Vagina (tissue), 2 donors: ENCODE results near the gene CCNY. TPM values are rescaled to one million over a fixed set of nuclear protein-coding genes. Genes with fewer than 3 reads are reported as not detected.

ENCODE experiments used
- DNase-seq, 2 donors: peaks; one replicate each; pipeline ENCODE4 v3.0.0-alpha.2; 2017; ENCODE audit errors: extremely low spot score in 2 of 2
- H3K27ac ChIP-seq: fragments of 200-600 bp; sonication (generic); one replicate; pipeline ENCODE4 v1.5.1; 2019
- H3K27me3 ChIP-seq: fragments of 200-600 bp; sonication (generic); one replicate; pipeline ENCODE4 v1.5.1; 2019
- H3K36me3 ChIP-seq, 2 donors: fragments of 200-600 bp; sonication (generic); one replicate each; pipeline ENCODE4 v1.5.1; 2017 to 2019
- H3K4me1 ChIP-seq: fragments of 200-600 bp; sonication (generic); one replicate; pipeline ENCODE4 v1.5.1; 2019
- H3K4me3 ChIP-seq, 2 donors: fragments of 200-600 bp; sonication (generic); 1 replicate in 1 of 2; 2 replicates in 1 of 2; pipeline ENCODE4 v1.5.1; 2016 to 2019
- H3K9me3 ChIP-seq: fragments of 200-600 bp; sonication (generic); one replicate; pipeline ENCODE4 v1.5.1; 2019
- POLR2A ChIP-seq, 2 donors: fragments of 450-650 bp; IDR thresholded peaks; one replicate each; pipeline ENCODE4 v1.6.1; 2017; ENCODE audit warnings: antibody characterized with exemption in 2 of 2, mild to moderate bottlenecking in 2 of 2, moderate library complexity in 2 of 2
- POLR2AphosphoS5 ChIP-seq, 2 donors: sonication (generic); formaldehyde crosslinking; IDR thresholded peaks; one replicate each; pipeline ENCODE4 v1.9.0; 2017; ENCODE audit warnings: antibody characterized with exemption in 2 of 2, mild to moderate bottlenecking in 2 of 2, low read depth in 1 of 2; ENCODE audit not compliant: insufficient read depth in 1 of 2
- intact Hi-C: fragments of 100-400 bp; cut with DNase I; formaldehyde crosslinking; loops from one replicate; pipeline ENCODE4 v1.15.1; 2023
- total RNA-seq: library from RNA; depleted of rRNA; stranded (reverse); fragments of >200 nt; gene quantifications from one replicate; pipeline ENCODE4 v1.2.3, GENCODE V29; 2016
- TF ChIP-seq, protein P1 (sequence below), 3 experiments: fragments of 450-650 bp in 2 of 3; fragments of 200-600 bp in 1 of 3; sonication (generic) in 1 of 3; IDR thresholded peaks; one replicate each; pipeline ENCODE4 v1.5.1; 2017 to 2019; ENCODE audit warnings: antibody characterized with exemption in 3 of 3, mild to moderate bottlenecking in 2 of 3, moderate library complexity in 2 of 3

Gene CCNY
- total RNA-seq, 1 donor from 2014 or later = 28.5 TPM

DNA sequence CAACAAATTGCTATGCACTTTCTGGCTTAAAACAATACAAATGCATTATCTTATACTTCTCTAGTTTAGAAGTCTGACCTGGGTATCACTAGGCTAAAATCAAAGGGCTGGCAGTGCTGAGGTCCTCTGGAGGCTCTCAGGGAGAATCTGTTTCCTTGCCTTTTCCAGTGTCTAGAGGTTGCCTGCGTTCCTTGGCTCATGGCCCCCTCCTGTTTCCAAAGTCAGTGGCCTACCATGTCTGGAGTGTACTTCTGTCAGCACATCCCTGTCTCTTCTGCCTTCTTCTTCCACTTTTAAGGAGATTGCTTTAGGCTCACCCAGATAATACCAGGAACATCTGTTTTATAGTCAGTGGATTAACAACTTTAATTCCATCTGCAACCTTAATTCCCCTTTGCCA lies 52.4 kb downstream of the CCNY start:
- Histone ChIP-seq H3K27me3 (no peaks in the 10 kb centered on the region), H3K4me3 (no peak overlapping the region), H3K36me3 (no peaks in the 10 kb centered on the region), H3K27ac (no peak overlapping the region), H3K4me1 (peaks cover 40% of the 10 kb centered on the region), H3K9me3 (peaks cover 6% of the 10 kb centered on the region)
- no peak for DNase-seq
- intact Hi-C loops = no loop called here
- TF ChIP-seq, protein P1, sequence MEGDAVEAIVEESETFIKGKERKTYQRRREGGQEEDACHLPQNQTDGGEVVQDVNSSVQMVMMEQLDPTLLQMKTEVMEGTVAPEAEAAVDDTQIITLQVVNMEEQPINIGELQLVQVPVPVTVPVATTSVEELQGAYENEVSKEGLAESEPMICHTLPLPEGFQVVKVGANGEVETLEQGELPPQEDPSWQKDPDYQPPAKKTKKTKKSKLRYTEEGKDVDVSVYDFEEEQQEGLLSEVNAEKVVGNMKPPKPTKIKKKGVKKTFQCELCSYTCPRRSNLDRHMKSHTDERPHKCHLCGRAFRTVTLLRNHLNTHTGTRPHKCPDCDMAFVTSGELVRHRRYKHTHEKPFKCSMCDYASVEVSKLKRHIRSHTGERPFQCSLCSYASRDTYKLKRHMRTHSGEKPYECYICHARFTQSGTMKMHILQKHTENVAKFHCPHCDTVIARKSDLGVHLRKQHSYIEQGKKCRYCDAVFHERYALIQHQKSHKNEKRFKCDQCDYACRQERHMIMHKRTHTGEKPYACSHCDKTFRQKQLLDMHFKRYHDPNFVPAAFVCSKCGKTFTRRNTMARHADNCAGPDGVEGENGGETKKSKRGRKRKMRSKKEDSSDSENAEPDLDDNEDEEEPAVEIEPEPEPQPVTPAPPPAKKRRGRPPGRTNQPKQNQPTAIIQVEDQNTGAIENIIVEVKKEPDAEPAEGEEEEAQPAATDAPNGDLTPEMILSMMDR (IDR thresholded peaks at IDR 0.05) = no peak
- TF ChIP-seq POLR2A (IDR thresholded peaks at IDR 0.05) (no peak), POLR2AphosphoS5 (IDR thresholded peaks at IDR 0.05; ENCODE audit: insufficient read depth in 1 of 2, low read depth in 1 of 2) (no peak)

DNA sequence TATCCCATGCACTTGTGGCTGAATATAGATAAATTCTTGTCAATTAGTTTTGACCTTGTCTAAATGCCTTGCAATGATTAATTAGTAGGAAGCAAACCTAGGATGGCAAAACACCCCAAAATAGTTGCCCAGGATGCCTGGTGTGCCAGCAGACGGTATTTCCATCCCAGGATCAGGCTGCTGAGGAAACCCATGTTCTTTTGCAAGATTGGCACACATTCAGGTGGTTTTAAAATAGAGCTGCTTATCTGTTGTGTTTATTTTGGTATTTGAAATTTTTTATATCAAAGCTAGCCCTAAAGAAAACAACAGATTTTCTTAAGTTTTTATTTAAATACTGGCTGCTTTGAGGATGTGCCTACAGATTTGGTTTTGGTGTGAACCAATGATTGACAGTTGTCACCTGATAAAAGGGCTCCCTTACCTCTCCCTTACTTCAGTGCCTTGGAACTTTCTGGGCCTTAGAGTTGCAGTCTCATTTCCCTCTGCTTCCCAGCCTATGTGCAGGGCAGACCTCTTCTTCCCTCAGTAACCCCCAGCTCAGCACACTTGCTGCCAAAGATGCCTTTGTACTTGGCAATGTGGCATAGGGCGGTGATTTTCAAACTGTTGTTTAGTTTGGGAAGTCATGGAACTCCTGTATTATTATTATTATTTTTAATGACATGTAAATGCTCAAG lies 54.0 kb downstream of the CCNY start:
- DNase-seq = no peak
- H3K4me1 ChIP-seq = peaks cover 47% of the 10 kb centered on the region
- intact Hi-C loops = no loop called here
- no peaks in the 10 kb centered on the region for H3K27me3 ChIP-seq
- TF ChIP-seq, protein P1 (IDR thresholded peaks at IDR 0.05) = no peak
- no peak for TF ChIP-seq POLR2A (IDR thresholded peaks at IDR 0.05)
- TF ChIP-seq POLR2AphosphoS5 (IDR thresholded peaks at IDR 0.05; ENCODE audit: insufficient read depth in 1 of 2, low read depth in 1 of 2) = no peak
- H3K27ac ChIP-seq = no peak overlapping the region
- no peaks in the 10 kb centered on the region for H3K36me3 ChIP-seq
- no peak overlapping the region for H3K4me3 ChIP-seq
- H3K9me3 ChIP-seq = peaks cover 6% of the 10 kb centered on the region

DNA sequence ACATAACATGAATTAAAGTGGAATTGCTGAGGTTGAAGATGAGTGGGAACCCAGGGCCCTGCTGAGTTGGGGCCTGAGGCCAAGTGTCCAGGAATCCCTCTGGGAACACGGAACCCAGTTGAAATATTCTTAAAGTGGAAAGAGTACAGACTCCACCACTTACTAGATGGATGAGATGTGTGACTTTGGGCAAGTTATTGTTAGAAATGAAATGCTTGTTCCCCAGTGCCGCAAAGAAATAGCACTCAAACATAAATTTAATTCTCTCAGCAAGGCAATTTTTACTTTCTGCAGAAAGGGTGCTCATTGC lies 54.5 kb downstream of the CCNY start:
- intact Hi-C loops = no loop called here
- TF ChIP-seq, protein P1 (IDR thresholded peaks at IDR 0.05) = no peak
- TF ChIP-seq POLR2A (IDR thresholded peaks at IDR 0.05) (no peak), POLR2AphosphoS5 (IDR thresholded peaks at IDR 0.05; ENCODE audit: insufficient read depth in 1 of 2, low read depth in 1 of 2) (no peak)
- Histone ChIP-seq H3K27me3 (no peaks in the 10 kb centered on the region), H3K4me3 (no peak overlapping the region), H3K36me3 (no peaks in the 10 kb centered on the region), H3K4me1 (peaks cover 52% of the 10 kb centered on the region), H3K9me3 (peaks cover 6% of the 10 kb centered on the region), H3K27ac (no peak overlapping the region)
- no peak for DNase-seq

DNA sequence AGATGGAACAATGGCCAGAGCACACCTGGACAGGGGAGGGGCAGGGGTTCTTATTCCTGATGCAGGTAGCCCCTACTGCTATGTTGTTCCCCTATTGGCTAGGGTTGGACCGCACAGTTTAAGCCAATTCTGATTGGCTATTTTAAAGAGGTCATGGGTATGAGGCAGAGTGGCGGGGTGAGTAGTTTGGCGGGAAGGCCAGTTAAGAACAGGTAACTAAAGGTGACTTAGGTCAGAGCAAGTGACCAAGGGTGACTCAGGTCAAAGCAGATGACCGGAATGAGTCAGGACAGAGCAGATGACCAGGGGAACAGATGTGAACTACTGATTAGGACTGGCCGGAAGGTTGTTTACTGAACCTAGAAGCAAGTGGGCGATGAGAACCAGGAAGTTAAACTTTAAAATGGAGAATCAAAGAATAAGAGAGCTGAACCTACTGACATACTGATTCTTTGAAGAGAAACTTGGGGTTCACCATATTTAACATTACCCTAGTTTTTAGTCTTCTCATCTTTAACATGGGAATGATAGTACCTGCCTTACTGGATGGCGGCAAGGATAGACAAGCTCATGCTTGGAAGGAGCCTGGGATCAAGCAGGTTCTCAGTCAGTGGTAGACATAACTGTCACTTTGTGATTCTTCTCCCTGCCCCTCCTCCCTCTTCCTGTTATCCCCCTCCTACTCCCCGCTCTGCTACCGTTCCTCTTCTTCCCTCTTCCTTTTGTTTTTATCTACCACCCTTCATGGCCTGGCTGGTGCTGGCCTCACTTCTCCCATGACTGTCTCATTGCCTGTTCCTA lies 55.0 kb downstream of the CCNY start:
- no peak for DNase-seq
- intact Hi-C loops = no loop called here
- no peak overlapping the region for H3K27ac ChIP-seq
- H3K4me3 ChIP-seq = no peak overlapping the region
- H3K4me1 ChIP-seq = peaks cover 55% of the 10 kb centered on the region
- no peak for TF ChIP-seq POLR2A (IDR thresholded peaks at IDR 0.05)
- TF ChIP-seq, protein P1 (IDR thresholded peaks at IDR 0.05) = no peak
- TF ChIP-seq POLR2AphosphoS5 (IDR thresholded peaks at IDR 0.05; ENCODE audit: insufficient read depth in 1 of 2, low read depth in 1 of 2) = no peak
- no peaks in the 10 kb centered on the region for H3K36me3 ChIP-seq
- peaks cover 6% of the 10 kb centered on the region for H3K9me3 ChIP-seq
- H3K27me3 ChIP-seq = no peaks in the 10 kb centered on the region

DNA sequence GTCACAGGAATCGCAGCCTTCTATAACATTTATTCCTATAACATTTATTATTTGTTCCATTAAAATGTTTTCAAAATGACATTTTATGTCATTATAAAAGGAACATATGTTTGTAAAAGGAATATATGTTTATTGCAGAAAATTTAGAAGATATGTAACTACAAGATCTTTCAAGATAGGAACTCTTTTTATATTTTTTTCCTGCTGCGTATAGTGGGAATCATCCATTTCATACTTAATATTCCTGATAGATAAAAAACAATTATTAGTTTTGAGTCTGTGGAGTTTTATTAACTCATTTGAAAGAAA lies 55.6 kb downstream of the CCNY start:
- no peak for TF ChIP-seq POLR2AphosphoS5 (IDR thresholded peaks at IDR 0.05; ENCODE audit: insufficient read depth in 1 of 2, low read depth in 1 of 2)
- peaks cover 6% of the 10 kb centered on the region for H3K9me3 ChIP-seq

More for the DNA sequence above, 55.6 kb downstream of the CCNY start:
- H3K4me1 ChIP-seq = peaks cover 54% of the 10 kb centered on the region
- no peak overlapping the region for H3K27ac ChIP-seq
- no peak for DNase-seq
- H3K4me3 ChIP-seq = no peak overlapping the region
- H3K27me3 ChIP-seq = no peaks in the 10 kb centered on the region
- intact Hi-C loops = no loop called here
- H3K36me3 ChIP-seq = no peaks in the 10 kb centered on the region
